GM12801 (cell line): Measurements from ENCODE around the gene EIF4A3.

ENCODE experiments used
- TF ChIP-seq, protein P1 (sequence below): IDR thresholded peaks from one replicate; pipeline ENCODE4 v1.5.1; 2011; ENCODE audit warnings: control low read depth; ENCODE audit not compliant: insufficient read length; ENCODE audit errors: extremely low read depth

Gene EIF4A3

DNA sequence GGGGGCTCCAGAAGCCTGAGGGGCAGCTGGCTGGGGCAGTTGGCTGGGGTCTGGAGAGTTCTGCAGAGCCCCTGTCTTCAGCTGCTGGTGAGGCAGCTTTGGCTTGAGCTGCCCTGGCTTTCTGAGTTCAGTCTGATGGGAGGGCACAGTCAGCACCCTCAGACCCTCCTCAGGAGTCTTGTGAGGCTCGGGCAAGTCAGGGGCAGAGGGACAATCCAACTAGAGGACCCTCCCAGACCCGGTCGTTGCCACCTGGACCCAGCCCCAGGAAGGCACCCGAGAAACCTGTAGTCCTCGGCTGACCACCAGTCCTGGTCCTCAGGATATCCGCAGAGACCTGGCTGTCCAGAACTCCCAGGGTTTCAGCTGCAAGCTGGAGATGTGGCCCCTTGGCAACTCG, 24.8 kb upstream of the EIF4A3 start:
- TF ChIP-seq, protein P1, sequence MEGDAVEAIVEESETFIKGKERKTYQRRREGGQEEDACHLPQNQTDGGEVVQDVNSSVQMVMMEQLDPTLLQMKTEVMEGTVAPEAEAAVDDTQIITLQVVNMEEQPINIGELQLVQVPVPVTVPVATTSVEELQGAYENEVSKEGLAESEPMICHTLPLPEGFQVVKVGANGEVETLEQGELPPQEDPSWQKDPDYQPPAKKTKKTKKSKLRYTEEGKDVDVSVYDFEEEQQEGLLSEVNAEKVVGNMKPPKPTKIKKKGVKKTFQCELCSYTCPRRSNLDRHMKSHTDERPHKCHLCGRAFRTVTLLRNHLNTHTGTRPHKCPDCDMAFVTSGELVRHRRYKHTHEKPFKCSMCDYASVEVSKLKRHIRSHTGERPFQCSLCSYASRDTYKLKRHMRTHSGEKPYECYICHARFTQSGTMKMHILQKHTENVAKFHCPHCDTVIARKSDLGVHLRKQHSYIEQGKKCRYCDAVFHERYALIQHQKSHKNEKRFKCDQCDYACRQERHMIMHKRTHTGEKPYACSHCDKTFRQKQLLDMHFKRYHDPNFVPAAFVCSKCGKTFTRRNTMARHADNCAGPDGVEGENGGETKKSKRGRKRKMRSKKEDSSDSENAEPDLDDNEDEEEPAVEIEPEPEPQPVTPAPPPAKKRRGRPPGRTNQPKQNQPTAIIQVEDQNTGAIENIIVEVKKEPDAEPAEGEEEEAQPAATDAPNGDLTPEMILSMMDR, result no peak

DNA sequence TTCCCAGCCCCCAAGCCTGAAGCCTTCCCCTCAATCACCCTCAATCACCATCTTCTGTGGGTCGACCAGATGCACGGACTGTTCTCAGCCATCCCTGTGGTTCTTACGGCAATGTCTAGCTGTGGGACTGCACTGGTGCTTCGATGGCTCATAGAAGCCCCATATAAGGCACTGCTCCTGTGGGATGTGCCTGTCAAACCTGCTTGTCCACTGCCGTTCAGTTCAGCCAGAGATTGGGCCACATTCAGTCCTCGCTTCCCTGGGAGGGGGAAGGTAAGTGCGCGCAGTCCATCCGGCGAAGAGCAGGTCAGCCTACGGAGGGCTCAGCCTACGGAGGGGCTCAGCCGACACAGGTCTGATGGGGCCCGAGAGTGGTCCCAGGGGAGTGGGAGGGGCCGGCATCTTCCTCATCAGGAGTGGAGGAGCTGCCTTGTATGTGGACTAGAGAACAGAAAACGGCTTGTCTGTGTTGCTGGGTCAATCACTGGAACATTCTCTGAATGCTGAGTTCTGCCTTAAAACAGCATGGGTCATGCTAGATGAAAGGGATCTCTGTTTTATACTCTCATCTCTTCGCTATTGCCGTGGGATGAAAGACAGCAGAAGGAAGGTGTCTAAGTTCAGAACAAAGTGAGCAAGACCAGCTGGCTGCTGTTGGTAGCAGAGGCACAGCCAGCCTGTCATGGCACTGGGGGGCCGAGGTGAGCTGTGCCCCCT, 23.0 kb upstream of the EIF4A3 start, which contains the start of gene CARD14:
Gene CARD14, plus strand, starts transcription at position 247 of the 717 bp plus-strand sequence. CDS start 11,409 bp downstream, outside the sequence.
- TF ChIP-seq, protein P1, result no peak

DNA sequence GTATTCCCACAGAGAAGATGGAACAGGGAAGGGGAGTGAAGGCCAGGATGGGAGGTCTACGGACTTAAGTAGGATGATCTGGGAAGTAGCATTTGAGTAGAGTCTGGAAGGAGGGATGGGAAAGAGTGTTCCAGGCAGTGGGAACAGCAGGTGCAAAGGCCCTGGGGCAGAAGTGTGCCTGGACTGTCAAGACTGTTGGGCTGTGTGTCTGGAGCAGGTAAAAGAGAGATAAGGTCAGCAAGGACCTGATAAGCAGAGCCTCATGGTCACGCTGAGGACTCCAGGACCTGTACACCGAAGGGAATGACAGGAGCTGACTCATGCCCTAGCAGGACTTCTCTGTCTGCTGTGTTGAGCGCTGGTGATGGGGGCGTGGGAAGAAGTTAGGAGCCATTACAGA, 22.2 kb upstream of the EIF4A3 start:
- TF ChIP-seq, protein P1, result no peak

DNA sequence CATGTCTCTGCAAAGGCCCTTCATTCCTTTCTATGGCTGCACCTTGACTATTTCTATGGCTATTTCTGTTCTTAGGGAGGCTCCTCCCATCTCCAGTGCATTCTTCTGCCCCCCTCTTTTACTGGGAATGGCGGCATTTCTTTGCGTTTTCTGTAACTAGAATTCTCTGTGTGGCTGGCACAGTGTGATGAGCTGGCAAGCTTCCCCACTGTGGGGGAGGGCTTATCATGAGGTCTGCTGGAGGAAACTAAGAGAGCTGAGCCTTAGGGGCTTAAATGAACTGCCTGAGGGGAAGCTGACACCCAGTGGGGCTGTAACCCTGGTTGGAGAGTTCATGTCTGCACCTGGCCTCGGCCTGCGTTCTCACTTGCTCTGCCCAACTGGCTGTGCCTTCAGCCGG, 21.4 kb upstream of the EIF4A3 start:
- TF ChIP-seq, protein P1, result no peak

DNA sequence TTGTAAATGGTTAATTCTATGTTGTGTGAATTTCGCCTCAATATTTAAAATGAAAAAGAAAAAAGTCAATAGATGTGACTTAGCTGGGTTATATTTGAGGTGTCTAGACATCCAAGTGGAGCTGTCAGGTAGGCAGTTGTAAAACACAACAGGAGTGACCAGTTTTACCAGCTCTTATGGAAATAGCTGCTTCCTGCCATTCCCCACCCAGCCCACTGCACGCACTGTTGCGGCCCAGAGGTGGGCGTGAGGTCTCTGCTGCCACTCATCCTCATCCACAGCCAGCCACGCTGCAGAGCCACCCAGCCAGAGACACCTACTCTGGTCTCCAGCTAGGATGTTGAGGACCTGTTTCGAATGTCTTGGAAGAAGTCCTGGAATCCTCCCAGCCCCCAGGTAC, 19.5 kb upstream of the EIF4A3 start:
- TF ChIP-seq, protein P1, result no peak

DNA sequence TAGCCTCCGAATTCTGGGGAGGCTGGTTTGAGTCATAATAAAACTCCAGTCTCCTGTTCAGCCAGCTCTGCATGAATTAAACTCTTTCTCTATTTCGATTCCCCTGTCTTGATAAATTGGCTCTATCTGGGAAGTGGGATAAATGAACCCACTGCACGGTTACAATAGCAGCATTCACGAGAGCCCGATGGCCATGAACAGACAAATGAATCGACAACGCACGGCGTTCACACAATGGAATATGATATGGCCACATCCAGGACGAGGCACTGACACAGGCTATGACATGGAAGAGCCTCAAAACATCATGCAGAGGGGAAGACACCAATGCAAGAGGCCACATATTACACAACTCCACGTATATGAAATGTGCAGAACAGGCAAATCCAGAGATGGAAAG, 17.3 kb upstream of the EIF4A3 start:
- TF ChIP-seq, protein P1, result no peak

DNA sequence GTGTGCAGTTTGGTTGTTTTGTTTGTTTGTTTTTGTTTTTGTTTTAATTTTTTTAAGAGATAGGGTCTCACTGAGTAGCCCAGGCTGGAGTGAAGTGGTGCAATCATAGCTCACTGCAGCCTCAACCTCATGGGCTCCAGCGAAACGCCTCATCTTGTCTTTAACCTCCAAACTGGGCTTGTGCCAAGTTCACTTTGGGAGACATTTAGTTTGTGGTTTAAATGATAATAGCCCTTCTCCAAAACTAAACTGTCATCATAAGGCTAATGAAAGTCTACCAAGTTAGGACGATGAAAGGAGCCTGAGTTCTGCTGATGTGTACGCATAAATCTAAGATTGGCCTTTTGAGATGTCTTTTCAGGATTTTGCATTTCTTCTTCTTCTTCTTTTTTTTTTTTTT, 16.4 kb upstream of the EIF4A3 start:
- TF ChIP-seq, protein P1, result no peak
